Measurements from ENCODE around the gene GDPD3. TPM values are rescaled to one million over a fixed set of nuclear protein-coding genes. Genes with fewer than 3 reads are reported as not detected.

The GDPD3 gene
- total and polyA plus RNA-seq, 2 of the 13 experiments (the other 11 are each of a cell fraction or from before 2014, with no cell fraction given) = 18.7 to 20.6 TPM

GRCh38 chr16:30063893-30064728 is 49.2 kb downstream of the GDPD3 start (continued):
- TF ChIP-seq ZNF235 (CRISPR knock-in tag; IDR thresholded peaks at IDR 0.05; ENCODE audit: borderline replicate concordance) (no peak), ZNF749 (CRISPR knock-in tag; IDR thresholded peaks at IDR 0.05; ENCODE audit: borderline replicate concordance) (no peak), PHF8 (CRISPR knock-in tag; IDR thresholded peaks at IDR 0.05) (peak; percentile 67), ZHX2 (IDR thresholded peaks at IDR 0.05; ENCODE audit: low read depth) (no peak; the same call in 1 of the 2 replicates), ZHX2 (CRISPR knock-in tag; IDR thresholded peaks at IDR 0.05; ENCODE audit: borderline replicate concordance) (no peak), KDM5A (IDR thresholded peaks at IDR 0.05; ENCODE audit: borderline replicate concordance, low read length) (no peak), DMAP1 (CRISPR knock-in tag; IDR thresholded peaks at IDR 0.05) (peak; percentile 83; the same call in 1 of the 2 replicates), ZNF564 (CRISPR knock-in tag; IDR thresholded peaks at IDR 0.05) (peak; percentile 83), NCOA1 (CRISPR knock-in tag; IDR thresholded peaks at IDR 0.05) (no peak), ZNF33B (CRISPR knock-in tag; IDR thresholded peaks at IDR 0.05) (no peak), ZNF597 (CRISPR knock-in tag; IDR thresholded peaks at IDR 0.05) (no peak), SETDB1 (CRISPR knock-in tag; IDR thresholded peaks at IDR 0.05; ENCODE audit: borderline replicate concordance) (no peak), ELF1 (CRISPR knock-in tag; IDR thresholded peaks at IDR 0.05) (no peak), FOSL2 (CRISPR knock-in tag; IDR thresholded peaks at IDR 0.05) (no peak), STAT5B (CRISPR knock-in tag; IDR thresholded peaks at IDR 0.05) (no peak; the same call in 1 of the 2 replicates), KLF12 (CRISPR knock-in tag; IDR thresholded peaks at IDR 0.05; ENCODE audit: borderline replicate concordance) (no peak; the same call in 1 of the 2 replicates), ATM (IDR thresholded peaks at IDR 0.05; ENCODE audit: borderline replicate concordance) (no peak), SAP130 (CRISPR knock-in tag; IDR thresholded peaks at IDR 0.05; ENCODE audit: low read depth) (peak; percentile 94), CEBPB (IDR thresholded peaks at IDR 0.05; ENCODE audit: borderline replicate concordance, low read depth, low read length) (no peak), MLLT10 (CRISPR knock-in tag; IDR thresholded peaks at IDR 0.05) (no peak), NR2C2 (CRISPR knock-in tag; IDR thresholded peaks at IDR 0.05; ENCODE audit: borderline replicate concordance) (no peak), ETV6 (CRISPR knock-in tag; conservative IDR thresholded peaks at IDR 0.05) (0 out of 2 replicates have a peak, but pooled peaks have one; percentile 51), KAT2B (IDR thresholded peaks at IDR 0.05; ENCODE audit: borderline replicate concordance, low read depth, low read length) (no peak), ZBTB38 (CRISPR knock-in tag; IDR thresholded peaks at IDR 0.05) (peak; percentile 65; the same call in 1 of the 2 replicates)

Measured in HepG2 (cell line).